Right lobe of liver (tissue), 6 donors: ENCODE data around the gene GRHL3. TPM values are rescaled to one million over a fixed set of nuclear protein-coding genes. Genes with fewer than 3 reads are reported as not detected.

Source experiments
- ATAC-seq, 4 donors: fragments of 200-7000 bp; cut with Tn5 transposase; one replicate each; pipeline ENCODE4 v1.9.1; 2020; ENCODE audit warnings: mild to moderate bottlenecking in 4 of 4, moderate library complexity in 4 of 4
- DNase-seq, 3 donors: peaks; one replicate each; pipeline ENCODE4 v3.0.0-alpha.2; 2020
- H3K27ac ChIP-seq, 3 donors: fragments of 200-600 bp; one replicate each; pipeline ENCODE4 v1.8.0; 2022
- H3K27me3 ChIP-seq, 2 donors: fragments of 200-600 bp; one replicate each; pipeline ENCODE4 v1.8.0; 2022
- H3K36me3 ChIP-seq, 4 donors: fragments of 200-600 bp; sonication (generic) in 1 of 4; one replicate each; pipeline versions ENCODE4 v1.5.1 to v1.8.0; 2017 to 2022; ENCODE audit warnings: control low read depth in 1 of 4
- H3K4me1 ChIP-seq, 4 donors: fragments of 200-600 bp; sonication (generic) in 1 of 4; one replicate each; pipeline versions ENCODE4 v1.5.1 to v1.8.0; 2017 to 2022; ENCODE audit warnings: control low read depth in 1 of 4
- H3K4me3 ChIP-seq, 3 donors: fragments of 200-600 bp; one replicate each; pipeline ENCODE4 v1.8.0; 2022
- H3K9me3 ChIP-seq, 4 donors: fragments of 200-600 bp; sonication (generic) in 1 of 4; one replicate each; pipeline versions ENCODE4 v1.5.1 to v1.8.0; 2017 to 2022; ENCODE audit warnings: control low read depth in 1 of 4
- CTCF ChIP-seq, 4 donors: fragments of 200-600 bp in 3 of 4; fragments of 450-650 bp in 1 of 4; IDR thresholded peaks; one replicate each; pipeline versions ENCODE4 v1.5.1 to v1.8.0; 2016 to 2022; ENCODE audit warnings: antibody characterized with exemption in 4 of 4, mild to moderate bottlenecking in 2 of 4
- POLR2A ChIP-seq: fragments of 450-650 bp; IDR thresholded peaks from one replicate; pipeline ENCODE4 v1.6.1; 2017; ENCODE audit warnings: antibody characterized with exemption, mild to moderate bottlenecking
- WGBS: methylation state at CpG from one replicate; pipeline ENCODE4 v1.1.6; 2018; ENCODE audit warnings: low coverage, low lambda C conversion rate; ENCODE audit not compliant: insufficient coverage; ENCODE audit errors: missing lambda C conversion rate; 5-methylcytosine and 5-hydroxymethylcytosine counted together
- intact Hi-C, 2 donors: fragments of 100-400 bp; cut with DNase I; formaldehyde crosslinking; loops; one replicate each; pipeline versions ENCODE4 v1.11.2 to v1.14.1; 2022
- total RNA-seq, 6 experiments: library from RNA; depleted of rRNA in 2 of 6; stranded (reverse); fragments of >200 nt in 2 of 6; fragmentation: NEBNext Ultra II Directional in 3 of 6; extraction: Animal tissue kit (Norgen Biotek cat#: 25700) in 3 of 6; gene quantifications; one replicate each; pipeline versions ENCODE4 v1.1.0 to v1.2.4, GENCODE V29; 2016 to 2023
- donor health status: DM: no; HTN: yes; CAD: no.
- donor health status: DM: no; HTN: no; CAD: no.
- donor health status: DM: no; HTN: no; CAD: no.
- donor health status: DM: no; HTN: yes; CAD: no.
- donor health status: DM: no; HTN: yes; CAD: no.

Gene GRHL3
- total RNA-seq, 6 experiments from 2014 or later = 0.20 to 1.00 (median 0.26) TPM; not detected in 1

- WGBS = 43% methylated on average over 1 of the region's 7 CpGs
- intact Hi-C loops = no loop called here
Observed at GRCh38 chr1:24325587-24326449, 6.7 kb downstream of the GRHL3 start.

GRCh38 chr1:24327486-24327885, 8.3 kb downstream of the GRHL3 start:
- no peak overlapping the region for H3K4me3 ChIP-seq
- ATAC-seq (no peak), DNase-seq (no peak)
- H3K27ac ChIP-seq = no peak overlapping the region
- H3K9me3 ChIP-seq = no peaks in the 10 kb centered on the region
- H3K4me1 ChIP-seq = no peaks in the 10 kb centered on the region
- H3K27me3 ChIP-seq = no peaks in the 10 kb centered on the region
- intact Hi-C loops = no loop called here
- H3K36me3 ChIP-seq = no peaks in the 10 kb centered on the region
- TF ChIP-seq CTCF (IDR thresholded peaks at IDR 0.05) (no peak), POLR2A (no peak)

More at GRCh38 chr1:24325587-24326449, 6.7 kb downstream of the GRHL3 start:
- DNase-seq = no peak
- Histone ChIP-seq H3K4me1 (peaks cover 0 to 9% (median under 1%) of the 10 kb centered on the region in 4 donors), H3K27ac (no peak overlapping the region), H3K36me3 (no peaks in the 10 kb centered on the region), H3K9me3 (no peaks in the 10 kb centered on the region), H3K27me3 (no peaks in the 10 kb centered on the region), H3K4me3 (no peak overlapping the region)
- TF ChIP-seq POLR2A = no peak
- no peak for ATAC-seq

- TF ChIP-seq CTCF (IDR thresholded peaks at IDR 0.05) = no peak
- no peak for TF ChIP-seq POLR2A
- Histone ChIP-seq H3K9me3 (no peaks in the 10 kb centered on the region), H3K4me3 (no peak overlapping the region), H3K4me1 (no peaks in the 10 kb centered on the region), H3K27me3 (no peaks in the 10 kb centered on the region), H3K27ac (no peak overlapping the region), H3K36me3 (no peaks in the 10 kb centered on the region)
- ATAC-seq = no peak
- intact Hi-C loops = no loop called here
- WGBS = 83% methylated on average over 2 of the region's 2 CpGs
- DNase-seq = no peak
Observed at GRCh38 chr1:24327891-24328290, 8.7 kb downstream of the GRHL3 start.

- WGBS = 91% methylated on average over 7 of the region's 9 CpGs
- ATAC-seq (no peak), DNase-seq (no peak)
- H3K4me1 ChIP-seq = no peaks in the 10 kb centered on the region
- no peak overlapping the region for H3K4me3 ChIP-seq
- no peaks in the 10 kb centered on the region for H3K36me3 ChIP-seq
- H3K9me3 ChIP-seq = no peaks in the 10 kb centered on the region
- no peak for TF ChIP-seq CTCF (IDR thresholded peaks at IDR 0.05)
- TF ChIP-seq POLR2A = no peak
- intact Hi-C loops = no loop called here
- H3K27me3 ChIP-seq = no peaks in the 10 kb centered on the region
- no peak overlapping the region for H3K27ac ChIP-seq
Observed at GRCh38 chr1:24329331-24329730, 10.2 kb downstream of the GRHL3 start.

DNA sequence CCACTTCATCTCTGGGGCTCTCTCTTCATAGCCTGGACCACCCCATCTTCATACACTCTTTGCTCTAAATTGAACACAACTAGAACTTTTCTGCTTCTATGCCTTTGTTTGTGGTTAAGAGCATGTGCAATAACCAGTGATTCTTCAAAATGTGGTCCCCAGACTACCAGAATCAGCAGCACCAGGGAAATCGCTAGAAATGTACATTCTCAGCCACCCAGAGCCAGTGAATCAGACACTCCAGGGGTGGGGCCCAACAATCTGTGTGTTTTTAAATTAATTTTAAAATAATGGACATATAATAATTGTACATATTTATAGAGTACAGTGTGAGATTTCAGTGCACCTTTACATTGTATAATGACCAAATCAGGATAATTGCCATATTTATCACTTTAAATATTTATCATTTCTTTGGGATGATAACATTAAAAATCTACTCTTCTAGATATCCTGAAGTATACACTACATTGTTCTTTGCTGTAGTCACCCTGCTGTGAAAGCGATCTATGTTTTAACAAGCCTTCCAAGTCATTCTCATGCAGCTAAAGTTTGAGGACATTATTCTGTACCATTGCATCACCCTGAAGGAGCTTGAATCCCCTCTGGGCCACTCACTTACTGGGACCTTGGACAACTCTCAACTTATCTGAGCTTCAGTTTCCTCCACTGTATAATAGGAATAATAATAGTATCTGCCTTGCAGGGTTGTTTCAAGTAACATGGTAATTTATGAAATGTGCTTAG, 10.8 kb downstream of the GRHL3 start:
- 92% methylated on average over 2 of the region's 2 CpGs for WGBS
- H3K27ac ChIP-seq = no peak overlapping the region
- ATAC-seq (no peak), DNase-seq (no peak)
- intact Hi-C loops = no loop called here
- H3K9me3 ChIP-seq = no peaks in the 10 kb centered on the region
- no peak for TF ChIP-seq POLR2A
- TF ChIP-seq CTCF (IDR thresholded peaks at IDR 0.05) = no peak
- no peaks in the 10 kb centered on the region for H3K4me1 ChIP-seq
- H3K4me3 ChIP-seq = no peak overlapping the region
- no peaks in the 10 kb centered on the region for H3K27me3 ChIP-seq
- no peaks in the 10 kb centered on the region for H3K36me3 ChIP-seq
